PC-9 (cell line): Measurements from ENCODE around the gene WDR7. TPM values are rescaled to one million over a fixed set of nuclear protein-coding genes. Genes with fewer than 3 reads are reported as not detected.

ENCODE experiments used
- BruUV-seq: library from RNA; stranded (reverse); fragments of 400-500 nt; replicated peaks from 2 replicates; lab custom pipeline; 2021; lab: Mats Ljungman, UMichigan
- CTCF ChIA-PET: fragments of 300-600 bp; sonication (Branson Sonifier 250); formaldehyde crosslinking; loops from one replicate; lab custom pipeline; 2022; ENCODE audit warnings: antibody characterized with exemption; lab: Charles Lee
- POLR2A ChIA-PET: fragments of 300-600 bp; sonication (Branson Sonifier 250); formaldehyde crosslinking; loops from one replicate; lab custom pipeline; 2022; ENCODE audit warnings: antibody characterized with exemption; ENCODE audit not compliant: unreplicated experiment; lab: Charles Lee
- DNase-seq, 2 experiments: peaks; one replicate each; pipeline versions ENCODE4 v3.0.0 to v3.0.0-alpha.2; 2015 to 2022; ENCODE audit warnings: mixed read lengths in 1 of 2
- H2AFZ ChIP-seq: fragments of 200-600 bp; sonication (generic); 2 replicates; pipeline ENCODE4 v1.8.1; 2017; ENCODE audit warnings: antibody characterized with exemption
- H3F3A ChIP-seq: fragments of 200-600 bp; sonication (generic); 2 replicates; pipeline ENCODE4 v1.8.1; 2017; ENCODE audit warnings: antibody characterized with exemption, mild to moderate bottlenecking, low read depth; ENCODE audit not compliant: insufficient read depth
- H3K27ac ChIP-seq: fragments of 200-600 bp; sonication (generic); 2 replicates; pipeline ENCODE4 v1.6.1; 2016; ENCODE audit warnings: mixed run types
- H3K27me3 ChIP-seq: fragments of 200-600 bp; sonication (generic); 2 replicates; pipeline ENCODE4 v1.6.1; 2016; ENCODE audit warnings: low read depth, mixed run types; ENCODE audit not compliant: insufficient read depth
- H3K36me3 ChIP-seq: fragments of 200-600 bp; sonication (generic); 2 replicates; pipeline ENCODE4 v1.6.1; 2016; ENCODE audit warnings: low read depth, mixed run types
- H3K4me1 ChIP-seq: fragments of 200-600 bp; sonication (generic); replicated peaks from 2 replicates; pipeline ENCODE4 v1.6.1; 2016; ENCODE audit warnings: mixed run types; ENCODE audit not compliant: insufficient read depth
- H3K4me2 ChIP-seq: fragments of 200-600 bp; sonication (generic); 2 replicates; pipeline ENCODE4 v1.6.1; 2017; ENCODE audit warnings: mixed run types
- H3K4me3 ChIP-seq: fragments of 200-600 bp; sonication (generic); 2 replicates; pipeline ENCODE4 v1.6.1; 2016; ENCODE audit warnings: mixed run types
- H3K79me2 ChIP-seq: fragments of 200-600 bp; sonication (generic); 2 replicates; pipeline ENCODE4 v1.6.1; 2017; ENCODE audit warnings: low read depth, mixed run types
- H3K9me2 ChIP-seq: fragments of 200-600 bp; sonication (generic); 2 replicates; pipeline ENCODE4 v1.8.1; 2017; ENCODE audit warnings: mild to moderate bottlenecking; ENCODE audit not compliant: insufficient read depth
- H3K9me3 ChIP-seq: fragments of 200-600 bp; sonication (generic); 2 replicates; pipeline ENCODE4 v1.8.1; 2016; ENCODE audit warnings: low read depth; ENCODE audit not compliant: insufficient read depth
- H4K20me1 ChIP-seq: fragments of 200-600 bp; sonication (generic); 2 replicates; pipeline ENCODE4 v1.8.1; 2017; ENCODE audit not compliant: insufficient read depth
- EZH2 ChIP-seq: fragments of 200-600 bp; sonication (generic); IDR thresholded peaks from 2 replicates; pipeline ENCODE4 v1.8.0; 2017; ENCODE audit warnings: antibody characterized with exemption, low read depth
- intact Hi-C: fragments of 100-400 bp; cut with micrococcal nuclease; formaldehyde crosslinking; loops from one replicate; pipeline ENCODE4 v1.10.0; 2022; ENCODE audit not compliant: unreplicated experiment
- total RNA-seq: library from RNA; stranded (reverse); gene quantifications from 2 replicates; pipeline ENCODE4 v1.2.3, GENCODE V29; 2021
- TF ChIP-seq, protein P1 (sequence below): fragments of 200-600 bp; sonication (generic); conservative IDR thresholded peaks from 2 replicates; pipeline ENCODE4 v1.6.1; 2017; ENCODE audit warnings: mixed run types, antibody characterized with exemption, mild to moderate bottlenecking, moderate library complexity

The WDR7 gene
- total RNA-seq, 1 experiment from 2014 or later, result 7.7 TPM

DNA sequence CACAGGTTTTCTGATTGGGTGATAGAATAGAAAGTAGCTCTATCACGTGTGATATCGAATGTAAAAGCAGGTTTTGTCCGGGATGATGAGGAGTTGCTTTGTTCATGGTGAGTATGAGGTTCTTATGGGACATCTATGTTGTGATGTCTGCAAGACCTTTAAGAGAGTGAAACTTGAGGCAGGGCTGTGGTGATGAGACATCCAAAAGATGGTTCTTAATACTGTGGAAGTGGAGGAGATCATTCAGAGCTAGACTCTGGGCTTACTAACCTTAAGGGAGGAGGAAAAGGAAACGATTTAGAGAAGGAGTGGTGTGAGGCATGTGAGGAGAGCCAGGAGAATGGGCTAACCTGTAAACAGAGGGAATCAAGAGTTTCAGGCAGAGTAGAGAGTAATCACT is 92.0 kb downstream of the WDR7 start:
- ChIA-PET POLR2A (no interaction called here), CTCF (no interaction called here)
- Histone ChIP-seq H2AFZ (no peak overlapping the region), H4K20me1 (no peaks in the 10 kb centered on the region; the same call in 1 of the 2 replicates), H3K4me1 (no peaks in the 10 kb centered on the region), H3K27ac (no peak overlapping the region), H3K27me3 (no peaks in the 10 kb centered on the region), H3K4me3 (no peak overlapping the region), H3K9me3 (no peaks in the 10 kb centered on the region), H3K9me2 (peaks cover 4% of the 10 kb centered on the region; the same call in 1 of the 2 replicates), H3K79me2 (no peaks in the 10 kb centered on the region), H3K36me3 (no peaks in the 10 kb centered on the region), H3K4me2 (no peak overlapping the region), H3F3A (no peaks in the 10 kb centered on the region)
- no TSS peak for BruUV-seq
- DNase-seq, result no peak
- intact Hi-C loops, result no loop called here
- no peak for TF ChIP-seq EZH2
- TF ChIP-seq, protein P1, sequence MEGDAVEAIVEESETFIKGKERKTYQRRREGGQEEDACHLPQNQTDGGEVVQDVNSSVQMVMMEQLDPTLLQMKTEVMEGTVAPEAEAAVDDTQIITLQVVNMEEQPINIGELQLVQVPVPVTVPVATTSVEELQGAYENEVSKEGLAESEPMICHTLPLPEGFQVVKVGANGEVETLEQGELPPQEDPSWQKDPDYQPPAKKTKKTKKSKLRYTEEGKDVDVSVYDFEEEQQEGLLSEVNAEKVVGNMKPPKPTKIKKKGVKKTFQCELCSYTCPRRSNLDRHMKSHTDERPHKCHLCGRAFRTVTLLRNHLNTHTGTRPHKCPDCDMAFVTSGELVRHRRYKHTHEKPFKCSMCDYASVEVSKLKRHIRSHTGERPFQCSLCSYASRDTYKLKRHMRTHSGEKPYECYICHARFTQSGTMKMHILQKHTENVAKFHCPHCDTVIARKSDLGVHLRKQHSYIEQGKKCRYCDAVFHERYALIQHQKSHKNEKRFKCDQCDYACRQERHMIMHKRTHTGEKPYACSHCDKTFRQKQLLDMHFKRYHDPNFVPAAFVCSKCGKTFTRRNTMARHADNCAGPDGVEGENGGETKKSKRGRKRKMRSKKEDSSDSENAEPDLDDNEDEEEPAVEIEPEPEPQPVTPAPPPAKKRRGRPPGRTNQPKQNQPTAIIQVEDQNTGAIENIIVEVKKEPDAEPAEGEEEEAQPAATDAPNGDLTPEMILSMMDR, result no peak

DNA sequence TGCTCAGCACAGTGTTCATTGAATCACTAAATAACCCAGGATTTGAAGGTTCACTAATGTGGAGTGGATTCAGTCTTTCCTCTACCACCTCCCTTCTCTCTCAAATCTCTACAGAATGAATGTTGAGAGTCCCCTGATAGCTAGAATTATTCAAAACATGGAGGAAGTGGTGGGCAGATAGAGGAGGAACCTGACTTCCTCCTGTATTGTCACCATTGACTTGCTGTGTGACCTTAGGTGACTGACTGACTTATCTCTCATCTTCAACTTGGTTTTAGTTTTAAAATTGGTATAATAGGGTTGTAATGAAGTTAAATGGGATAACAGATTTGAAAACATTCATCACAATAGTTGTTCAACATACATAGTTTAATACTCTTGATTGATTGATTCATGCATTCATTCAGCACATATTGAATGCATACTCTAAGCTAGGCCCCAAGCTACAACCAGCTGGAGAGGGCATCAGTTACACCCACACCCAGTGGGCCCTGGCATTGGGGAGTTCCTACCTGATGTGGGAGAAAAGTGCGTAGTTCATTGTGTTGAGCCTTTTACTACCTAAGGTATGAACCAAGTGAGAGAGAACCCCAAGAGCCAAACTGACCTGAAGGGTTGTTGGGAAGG is 96.0 kb downstream of the WDR7 start:
- POLR2A ChIA-PET, result no interaction called here
- no peak for DNase-seq
- H3F3A ChIP-seq, result no peaks in the 10 kb centered on the region
- intact Hi-C loops, result loop anchor here (5.0 kb wide), 1 partner anchor 700 kb away; no protein-coding TSS in a partner anchor
- CTCF ChIA-PET, result no interaction called here
- no peak overlapping the region for H2AFZ ChIP-seq
- H3K4me2 ChIP-seq, result no peak overlapping the region
- no peaks in the 10 kb centered on the region for H4K20me1 ChIP-seq
- H3K27ac ChIP-seq, result no peak overlapping the region
- H3K27me3 ChIP-seq, result no peaks in the 10 kb centered on the region
- no peaks in the 10 kb centered on the region for H3K9me2 ChIP-seq
- BruUV-seq, result no TSS peak
- H3K79me2 ChIP-seq, result no peaks in the 10 kb centered on the region
- no peaks in the 10 kb centered on the region for H3K36me3 ChIP-seq
- TF ChIP-seq, protein P1, result no peak
- no peak for TF ChIP-seq EZH2
- H3K4me3 ChIP-seq, result no peak overlapping the region
- no peaks in the 10 kb centered on the region for H3K4me1 ChIP-seq
- H3K9me3 ChIP-seq, result no peaks in the 10 kb centered on the region

DNA sequence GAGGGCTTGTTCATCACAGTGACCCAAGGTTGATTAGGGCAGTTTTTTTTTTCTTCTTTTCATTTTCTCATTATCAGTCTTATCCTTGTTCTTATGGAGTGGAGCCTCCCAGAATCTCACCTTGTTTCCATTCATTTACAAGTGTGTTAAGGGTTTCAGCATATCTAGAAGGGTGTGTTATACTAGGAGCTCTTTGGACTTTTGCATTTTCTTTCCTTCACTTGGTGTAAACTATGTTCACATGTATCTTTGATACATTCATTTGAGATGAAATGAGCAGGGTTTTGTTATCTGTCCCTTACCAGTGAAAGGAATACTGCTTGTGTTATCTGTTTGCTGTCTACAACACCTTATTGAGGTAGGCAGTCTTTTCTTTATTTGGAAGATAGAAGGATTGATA is 96.7 kb downstream of the WDR7 start:
- ChIA-PET POLR2A (no interaction called here), CTCF (no interaction called here)
- Histone ChIP-seq H3K27me3 (no peaks in the 10 kb centered on the region), H3K4me3 (no peak overlapping the region), H3K9me2 (no peaks in the 10 kb centered on the region), H2AFZ (no peak overlapping the region), H3K27ac (no peak overlapping the region), H3K36me3 (no peaks in the 10 kb centered on the region), H3K4me1 (no peaks in the 10 kb centered on the region), H3K4me2 (no peak overlapping the region), H3K9me3 (no peaks in the 10 kb centered on the region), H4K20me1 (no peaks in the 10 kb centered on the region), H3K79me2 (no peaks in the 10 kb centered on the region), H3F3A (no peaks in the 10 kb centered on the region)
- intact Hi-C loops, result loop anchor here (2.0 to 5.0 kb wide), 2 partner anchors 699 to 815 kb away; no protein-coding TSS in a partner anchor
- no TSS peak for BruUV-seq
- no peak for TF ChIP-seq EZH2
- TF ChIP-seq, protein P1, result no peak
- DNase-seq, result no peak
